Fibroblast of lung (primary cell): ENCODE results near the gene CALHM5. TPM values are rescaled to one million over a fixed set of nuclear protein-coding genes. Genes with fewer than 3 reads are reported as not detected.

ENCODE experiments used
- DNase-seq, 2 donors: peaks; one replicate each; pipeline versions ENCODE4 v3.0.0 to v3.0.0-alpha.2; 2010; ENCODE audit warnings: low read depth in 2 of 2
- H2AFZ ChIP-seq: 2 replicates; pipeline ENCODE4 v1.5.1; 2012; ENCODE audit warnings: low read length, control low read depth, inconsistent platforms
- H3K27ac ChIP-seq: 2 replicates; pipeline ENCODE4 v1.5.1; 2011; ENCODE audit warnings: low read length, control low read depth; ENCODE audit not compliant: insufficient read depth
- H3K27me3 ChIP-seq: 2 replicates; pipeline ENCODE4 v1.5.1; 2011; ENCODE audit warnings: mild to moderate bottlenecking, low read length; ENCODE audit not compliant: control insufficient read depth, insufficient read depth
- H3K36me3 ChIP-seq: 2 replicates; pipeline ENCODE4 v1.5.1; 2011; ENCODE audit warnings: low read length; ENCODE audit not compliant: control insufficient read depth, insufficient read depth
- H3K4me1 ChIP-seq: 2 replicates; pipeline ENCODE4 v1.5.1; 2011; ENCODE audit warnings: low read length; ENCODE audit not compliant: control insufficient read depth, insufficient read depth; ENCODE audit errors: extremely low read depth
- H3K4me2 ChIP-seq: 2 replicates; pipeline ENCODE4 v1.5.1; 2011; ENCODE audit warnings: low read length, control low read depth; ENCODE audit not compliant: insufficient read depth; ENCODE audit errors: extremely low read depth
- H3K4me3 ChIP-seq, 4 experiments: fragments of 200-600 bp in 1 of 4; sonication (generic) in 1 of 4; replicated peaks in 1 of 4; 2 replicates each; pipeline ENCODE4 v1.5.1; 2011 to 2016; ENCODE audit warnings: low read length in 4 of 4, low read depth in 3 of 4, mild to moderate bottlenecking in 3 of 4, control low read depth in 2 of 4, inconsistent platforms in 1 of 4, mixed read lengths in 1 of 4; ENCODE audit not compliant: insufficient read depth in 1 of 4; ENCODE audit errors: control extremely low read depth in 1 of 4
- H3K79me2 ChIP-seq: 2 replicates; pipeline ENCODE4 v1.5.1; 2012; ENCODE audit warnings: mild to moderate bottlenecking, low read length, inconsistent platforms; ENCODE audit not compliant: control insufficient read depth, insufficient read depth
- H3K9ac ChIP-seq: 2 replicates; pipeline ENCODE4 v1.5.1; 2011; ENCODE audit warnings: mild to moderate bottlenecking, low read length, control low read depth; ENCODE audit not compliant: insufficient read depth
- H3K9me3 ChIP-seq: 2 replicates; pipeline ENCODE4 v1.5.1; 2012; ENCODE audit warnings: low read depth, low read length; ENCODE audit not compliant: control insufficient read depth, insufficient read depth
- H4K20me1 ChIP-seq: 2 replicates; pipeline ENCODE4 v1.5.1; 2011; ENCODE audit warnings: low read length; ENCODE audit not compliant: control insufficient read depth, insufficient read depth; ENCODE audit errors: extremely low read depth
- EZH2 ChIP-seq: IDR thresholded peaks from 2 replicates; pipeline ENCODE4 v1.5.1; 2012; ENCODE audit warnings: low read length, control low read depth, mild to moderate bottlenecking; ENCODE audit errors: missing control alignments
- polyA plus RNA-seq, 2 donors: library from polyadenylated mRNA; depleted of rRNA in 1 of 2; stranded (reverse) in 1 of 2; unstranded in 1 of 2; fragments of >200 nt; gene quantifications; 2 replicates each; pipeline ENCODE4 v1.2.1, GENCODE V29; 2011 to 2012; ENCODE audit warnings: missing spikeins in 1 of 2
- total RNA-seq: library from RNA; depleted of rRNA; stranded (reverse); fragments of >200 nt; gene quantifications from 2 replicates; pipeline ENCODE4 v1.2.1, GENCODE V29; 2014
- TF ChIP-seq, protein P1 (sequence below), 2 donors: IDR thresholded peaks in 1 of 2; conservative IDR thresholded peaks in 1 of 2; 1 replicate in 1 of 2; 2 replicates in 1 of 2; pipeline ENCODE4 v1.5.1; 2011 to 2012; ENCODE audit warnings: low read length in 2 of 2, control low read depth in 1 of 2, inconsistent platforms in 1 of 2, low read depth in 1 of 2, mild to moderate bottlenecking in 1 of 2

Gene CALHM5
- total and polyA plus RNA-seq, 2 donors (not counting 1 experiment from before 2014, with no cell fraction given), result 4.1 to 8.3 TPM

DNA sequence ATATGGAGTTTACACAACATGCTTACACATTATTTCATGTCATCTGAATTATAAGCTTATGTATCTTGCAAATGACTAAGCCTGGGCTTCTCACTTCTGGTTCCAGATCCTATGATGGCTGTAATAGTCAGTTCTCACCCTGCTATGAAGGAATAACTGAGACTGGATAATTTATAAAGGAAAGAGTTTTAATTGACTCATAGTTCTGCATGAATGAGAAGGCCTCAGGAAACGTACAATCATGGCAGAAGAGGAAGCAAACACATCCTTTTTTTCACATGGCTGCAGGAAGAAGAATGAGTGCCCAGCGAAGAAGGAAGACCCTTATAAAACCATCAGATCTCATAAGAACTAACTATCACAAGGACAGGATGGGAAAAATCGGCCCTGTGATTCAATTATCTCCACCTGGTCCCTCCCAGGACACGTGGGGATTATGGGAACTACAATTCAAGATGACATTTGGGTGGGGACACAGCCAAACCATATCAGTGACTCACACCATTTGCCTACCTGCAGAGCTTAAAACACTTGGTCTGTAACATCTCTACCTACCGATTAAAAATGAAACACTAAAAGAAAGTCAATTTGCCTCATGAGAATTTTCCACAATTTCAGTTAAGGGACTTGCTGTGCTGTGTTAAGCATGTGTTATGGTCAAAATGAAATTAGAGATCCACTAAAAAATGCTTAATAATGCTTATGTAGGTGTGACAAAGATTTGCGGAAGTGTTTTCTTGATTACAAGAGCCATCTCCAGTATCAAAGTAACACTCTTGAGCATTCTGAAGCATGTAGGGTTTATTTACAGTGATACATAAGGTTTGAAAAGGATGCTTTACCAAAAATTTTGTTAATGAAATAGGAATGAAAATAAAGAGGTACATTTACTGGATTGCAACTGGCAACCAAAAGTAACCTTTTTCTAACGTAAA lies 57.6 kb downstream of the CALHM5 start:
- Histone ChIP-seq H2AFZ (no peak overlapping the region), H3K4me1 (no peaks in the 10 kb centered on the region), H3K79me2 (peaks cover 33% of the 10 kb centered on the region), H3K9me3 (no peaks in the 10 kb centered on the region), H3K36me3 (no peaks in the 10 kb centered on the region), H4K20me1 (no peaks in the 10 kb centered on the region), H3K4me3 (no peak overlapping the region), H3K27ac (no peak overlapping the region), H3K4me2 (no peak overlapping the region), H3K9ac (no peak overlapping the region), H3K27me3 (no peaks in the 10 kb centered on the region)
- TF ChIP-seq, protein P1, sequence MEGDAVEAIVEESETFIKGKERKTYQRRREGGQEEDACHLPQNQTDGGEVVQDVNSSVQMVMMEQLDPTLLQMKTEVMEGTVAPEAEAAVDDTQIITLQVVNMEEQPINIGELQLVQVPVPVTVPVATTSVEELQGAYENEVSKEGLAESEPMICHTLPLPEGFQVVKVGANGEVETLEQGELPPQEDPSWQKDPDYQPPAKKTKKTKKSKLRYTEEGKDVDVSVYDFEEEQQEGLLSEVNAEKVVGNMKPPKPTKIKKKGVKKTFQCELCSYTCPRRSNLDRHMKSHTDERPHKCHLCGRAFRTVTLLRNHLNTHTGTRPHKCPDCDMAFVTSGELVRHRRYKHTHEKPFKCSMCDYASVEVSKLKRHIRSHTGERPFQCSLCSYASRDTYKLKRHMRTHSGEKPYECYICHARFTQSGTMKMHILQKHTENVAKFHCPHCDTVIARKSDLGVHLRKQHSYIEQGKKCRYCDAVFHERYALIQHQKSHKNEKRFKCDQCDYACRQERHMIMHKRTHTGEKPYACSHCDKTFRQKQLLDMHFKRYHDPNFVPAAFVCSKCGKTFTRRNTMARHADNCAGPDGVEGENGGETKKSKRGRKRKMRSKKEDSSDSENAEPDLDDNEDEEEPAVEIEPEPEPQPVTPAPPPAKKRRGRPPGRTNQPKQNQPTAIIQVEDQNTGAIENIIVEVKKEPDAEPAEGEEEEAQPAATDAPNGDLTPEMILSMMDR (conservative IDR thresholded peaks at IDR 0.05 in 1 of 2, IDR thresholded peaks at IDR 0.05 in 1 of 2; ENCODE audit: low read depth in 1 of 2, low read length in 2 of 2), result no peak
- TF ChIP-seq EZH2, result no peak
- DNase-seq, result no peak

DNA sequence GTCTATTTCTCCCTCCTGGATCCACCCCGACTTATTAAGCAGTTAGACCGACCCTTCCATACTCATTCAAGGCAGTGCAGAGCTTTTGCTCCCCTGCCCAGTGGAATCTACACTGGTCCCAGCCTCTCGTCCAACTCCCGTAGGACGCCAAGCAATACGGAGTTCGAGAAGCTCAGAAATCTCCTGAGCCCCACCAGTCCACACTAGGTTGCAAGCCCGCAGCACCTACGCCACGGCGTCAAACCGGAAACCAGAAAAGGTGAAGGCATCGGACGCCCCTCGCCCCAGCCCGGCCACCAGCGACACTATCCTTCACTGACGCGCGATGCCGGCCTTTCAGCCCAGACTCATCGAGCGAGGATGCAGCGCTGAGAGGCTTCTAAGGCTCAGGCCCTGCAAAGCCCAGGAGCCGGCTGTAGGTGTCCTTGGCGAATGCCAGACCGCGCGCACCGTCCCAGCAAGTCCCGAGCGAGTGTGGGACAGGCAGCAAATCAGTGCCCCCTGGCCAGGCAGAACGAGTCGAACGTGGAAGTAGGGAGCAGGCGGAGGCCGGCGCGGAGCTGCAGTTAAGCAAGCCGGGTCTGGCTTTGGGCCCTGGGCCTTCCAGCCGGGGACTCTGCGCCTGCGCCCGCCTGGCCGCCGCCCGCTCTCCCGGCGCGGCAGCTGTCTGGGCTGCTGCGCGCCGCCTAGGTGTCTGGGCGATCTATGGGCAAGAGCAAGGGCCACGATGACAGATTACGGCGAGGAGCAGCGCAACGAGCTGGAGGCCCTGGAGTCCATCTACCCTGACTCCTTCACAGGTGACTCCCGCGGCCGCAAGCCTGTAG lies 59.6 kb downstream of the CALHM5 start, which contains the start of gene RWDD1:
Gene RWDD1 (plus strand): TSS at position 649 of the 827 bp plus-strand sequence. CDS start 79 bp downstream, at position 728.
- no peak for TF ChIP-seq EZH2
- TF ChIP-seq, protein P1 (conservative IDR thresholded peaks at IDR 0.05 in 1 of 2, IDR thresholded peaks at IDR 0.05 in 1 of 2; ENCODE audit: low read depth in 1 of 2, low read length in 2 of 2), result no peak
- peak within 1 kb of the TSS; percentile 96 for H3K9ac ChIP-seq
- peak within 1 kb of the TSS; percentile 92 to 96 (median 95) for H3K4me3 ChIP-seq
- peak within 1 kb of the TSS; percentile 94 for H2AFZ ChIP-seq
- no peaks in the 10 kb centered on the region for H4K20me1 ChIP-seq
- H3K27ac ChIP-seq, result peak within 1 kb of the TSS; percentile 87
- DNase-seq, result peak; percentile 100
- H3K36me3 ChIP-seq, result no peaks in the 10 kb centered on the region
- peak within 1 kb of the TSS; percentile 99 for H3K4me2 ChIP-seq
- H3K79me2 ChIP-seq, result peaks cover 47% of the 10 kb centered on the region
- H3K4me1 ChIP-seq, result no peaks in the 10 kb centered on the region
- no peaks in the 10 kb centered on the region for H3K27me3 ChIP-seq
- no peaks in the 10 kb centered on the region for H3K9me3 ChIP-seq

DNA sequence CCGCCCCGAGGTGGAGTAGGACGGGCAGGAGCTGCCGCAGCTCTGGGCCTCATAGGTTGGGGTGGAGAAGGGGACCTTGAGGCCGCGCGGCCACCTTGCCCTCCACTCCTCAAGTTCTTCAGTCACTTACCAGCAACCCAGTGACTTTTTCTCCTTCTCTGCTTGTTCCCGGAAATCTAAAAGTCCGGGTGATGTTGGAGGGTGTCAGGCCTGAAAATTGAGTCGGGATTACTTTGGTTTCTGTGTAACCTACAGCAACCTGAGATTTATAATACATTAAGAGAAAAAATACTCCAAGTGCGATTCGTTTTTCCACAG lies 60.2 kb downstream of the CALHM5 start:
- Histone ChIP-seq H3K4me2 (peak overlapping the region; percentile 99), H3K36me3 (no peaks in the 10 kb centered on the region), H3K9me3 (no peaks in the 10 kb centered on the region), H4K20me1 (no peaks in the 10 kb centered on the region), H2AFZ (peak overlapping the region; percentile 93), H3K4me3 (peak overlapping the region; percentile 92 to 96 (median 94)), H3K4me1 (no peaks in the 10 kb centered on the region), H3K79me2 (peaks cover 51% of the 10 kb centered on the region), H3K9ac (peak overlapping the region; percentile 96), H3K27ac (peak overlapping the region; percentile 87), H3K27me3 (no peaks in the 10 kb centered on the region)
- TF ChIP-seq, protein P1 (conservative IDR thresholded peaks at IDR 0.05 in 1 of 2, IDR thresholded peaks at IDR 0.05 in 1 of 2; ENCODE audit: low read depth in 1 of 2, low read length in 2 of 2), result no peak
- no peak for TF ChIP-seq EZH2
- DNase-seq, result no peak
